ENCODE data around the gene UBE2D1.
A peak's percentile ranks its signal among the peaks of the same experiment; 100 is the strongest.

Gene UBE2D1

DNA sequence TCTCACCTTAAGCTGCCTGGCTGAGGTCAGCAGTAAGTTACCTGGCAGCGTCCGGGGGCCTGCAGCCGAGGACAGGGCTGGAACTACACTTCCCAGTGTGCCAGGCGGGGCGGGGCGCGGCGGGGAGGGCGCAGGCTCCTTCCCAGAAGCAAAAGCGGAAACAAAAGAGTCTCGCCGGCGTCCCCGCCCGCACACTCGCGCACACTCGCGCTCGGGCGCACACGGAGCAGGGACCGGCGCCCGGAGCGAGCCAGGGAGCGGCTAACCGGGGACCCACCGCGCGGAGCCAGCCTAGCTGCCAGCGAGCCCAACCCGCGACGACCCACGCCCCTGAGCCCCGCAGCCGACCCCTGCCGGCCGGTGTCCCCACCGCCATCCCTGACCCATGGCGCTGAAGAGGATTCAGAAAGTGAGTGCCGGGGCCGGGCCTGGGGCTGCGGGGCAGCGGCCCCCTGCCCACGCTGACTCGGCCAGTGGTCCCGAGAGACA is at the start of gene UBE2D1:
Gene UBE2D1 (plus strand): TSS at position 190 of the 489 bp plus-strand sequence. CDS start 196 bp downstream, at position 386.
- Histone ChIP-seq H4K20me1 (peaks cover 43% of the 10 kb centered on the region), H3K9ac (peak within 1 kb of the TSS; percentile 92), H3K27me3 (no peaks in the 10 kb centered on the region), H3K36me3 (0 out of 2 replicates have a peak, but pooled peaks cover 3% of the 10 kb centered on the region), H3K4me3 (peak within 1 kb of the TSS; percentile 95), H3K27ac (peak within 1 kb of the TSS; percentile 80), H3K4me2 (peak within 1 kb of the TSS; percentile 89), H3K4me1 (peaks cover 23% of the 10 kb centered on the region), H3K9me3 (no peaks in the 10 kb centered on the region)
- no peak for TF ChIP-seq Cebpa-rat (IDR thresholded peaks at IDR 0.05)

DNA sequence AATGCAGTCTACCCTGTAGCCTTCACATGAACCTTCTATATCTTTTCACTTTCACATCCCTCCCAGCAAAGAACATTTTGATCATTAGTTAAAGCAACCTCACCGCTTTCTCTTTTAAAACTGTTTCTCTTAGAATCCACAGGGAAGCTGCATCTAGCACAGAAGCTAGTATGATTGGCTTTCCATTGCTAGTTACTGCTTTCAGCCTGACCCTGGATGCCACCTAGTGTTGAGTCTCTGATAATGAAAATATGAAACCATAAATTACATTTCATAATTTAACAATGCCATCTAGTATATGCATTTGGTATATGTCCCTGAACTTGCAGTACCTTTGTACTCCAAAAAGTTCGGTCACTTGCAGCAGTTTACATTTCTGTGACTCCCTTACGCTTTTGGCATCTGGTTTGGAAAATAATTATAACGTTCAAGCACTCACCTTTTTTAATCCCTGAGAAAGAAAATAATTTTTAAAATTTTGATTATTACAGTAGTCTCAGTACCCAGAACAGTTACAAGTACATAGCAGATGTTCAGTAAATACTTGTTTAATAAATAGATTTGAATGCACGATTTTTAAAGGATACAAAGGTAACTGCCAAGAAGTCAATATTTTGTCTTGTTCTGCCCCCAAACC is 43.1 kb upstream of the UBE2D1 start:
- Histone ChIP-seq H4K20me1 (no peaks in the 10 kb centered on the region), H3K36me3 (no peaks in the 10 kb centered on the region), H3K27ac (no peak overlapping the region), H3K9ac (no peak overlapping the region), H3K27me3 (no peaks in the 10 kb centered on the region), H3K9me3 (no peaks in the 10 kb centered on the region), H3K4me1 (peaks cover 17% of the 10 kb centered on the region), H3K4me3 (no peak overlapping the region), H3K4me2 (no peak overlapping the region)
- no peak for TF ChIP-seq Cebpa-rat (IDR thresholded peaks at IDR 0.05)

DNA sequence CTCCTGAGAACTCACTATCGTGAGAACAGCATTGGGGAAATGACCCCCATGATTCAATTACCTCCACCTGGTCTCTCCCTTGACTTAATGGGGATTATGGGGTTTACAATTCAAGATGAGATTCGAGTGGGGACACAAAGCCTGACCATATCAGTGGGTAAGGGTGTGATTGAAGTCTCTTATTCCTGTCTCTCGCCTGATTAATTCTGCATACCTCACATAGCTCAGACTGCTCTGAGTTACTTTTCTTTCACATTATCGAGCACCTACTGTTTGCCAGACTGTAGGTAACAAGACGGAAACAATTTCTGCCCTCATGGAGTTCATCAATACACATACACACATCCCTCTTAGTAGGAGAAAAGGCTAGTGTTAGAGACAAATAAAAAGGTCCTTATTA is 40.8 kb upstream of the UBE2D1 start:
- H3K27me3 ChIP-seq = no peaks in the 10 kb centered on the region
- H3K27ac ChIP-seq = no peak overlapping the region
- no peak for TF ChIP-seq Cebpa-rat (IDR thresholded peaks at IDR 0.05)
- no peaks in the 10 kb centered on the region for H3K9me3 ChIP-seq
- no peak overlapping the region for H3K4me3 ChIP-seq
- H3K4me1 ChIP-seq = no peaks in the 10 kb centered on the region
- no peaks in the 10 kb centered on the region for H3K36me3 ChIP-seq
- no peaks in the 10 kb centered on the region for H4K20me1 ChIP-seq
- H3K9ac ChIP-seq = no peak overlapping the region
- no peak overlapping the region for H3K4me2 ChIP-seq

DNA sequence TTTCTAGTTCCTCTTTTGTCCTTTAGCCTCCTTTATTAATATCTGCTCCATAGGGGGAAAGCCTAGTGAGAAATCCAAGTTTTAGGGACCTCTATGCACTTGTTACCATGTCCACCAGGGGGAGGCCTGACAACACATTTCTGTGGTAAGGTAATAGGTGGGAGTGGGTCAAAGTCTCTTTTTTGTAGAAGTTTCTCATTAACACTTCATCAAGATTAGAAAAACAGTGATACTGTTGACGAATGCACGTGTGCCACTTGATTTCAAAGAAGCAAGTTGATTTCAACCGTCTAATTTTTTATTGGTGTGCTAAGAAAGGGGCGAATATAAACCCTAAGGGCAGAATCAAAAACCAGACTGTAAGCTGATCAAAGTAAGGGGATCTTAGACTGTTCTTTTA is 35.2 kb upstream of the UBE2D1 start:
- no peaks in the 10 kb centered on the region for H4K20me1 ChIP-seq
- no peaks in the 10 kb centered on the region for H3K36me3 ChIP-seq
- no peak overlapping the region for H3K4me2 ChIP-seq
- H3K27me3 ChIP-seq = no peaks in the 10 kb centered on the region
- H3K9ac ChIP-seq = no peak overlapping the region
- no peak overlapping the region for H3K27ac ChIP-seq
- H3K9me3 ChIP-seq = no peaks in the 10 kb centered on the region
- H3K4me3 ChIP-seq = no peak overlapping the region
- no peak for TF ChIP-seq Cebpa-rat (IDR thresholded peaks at IDR 0.05)
- H3K4me1 ChIP-seq = no peaks in the 10 kb centered on the region

DNA sequence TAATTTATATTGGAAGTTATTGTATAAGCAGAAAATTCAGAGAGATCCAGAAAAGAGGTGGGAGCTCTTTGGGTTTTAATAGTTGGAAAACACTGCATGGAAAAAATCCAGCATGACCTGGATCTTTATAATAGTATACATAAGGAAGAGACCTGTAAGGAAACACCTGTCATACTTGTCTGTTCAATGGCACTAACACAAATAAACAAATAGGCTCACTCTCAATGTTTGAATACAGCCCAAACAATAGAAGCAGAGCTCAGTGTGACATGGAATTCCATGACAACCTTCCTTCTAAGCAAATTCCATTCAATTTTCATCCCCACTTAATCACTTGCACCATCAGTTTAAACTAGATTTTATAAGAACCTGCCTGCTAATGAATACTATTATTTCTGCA is 34.1 kb upstream of the UBE2D1 start:
- H3K9me3 ChIP-seq = no peaks in the 10 kb centered on the region
- H3K36me3 ChIP-seq = no peaks in the 10 kb centered on the region
- TF ChIP-seq Cebpa-rat (IDR thresholded peaks at IDR 0.05) = no peak
- no peak overlapping the region for H3K27ac ChIP-seq
- H3K9ac ChIP-seq = no peak overlapping the region
- no peaks in the 10 kb centered on the region for H3K27me3 ChIP-seq
- no peak overlapping the region for H3K4me3 ChIP-seq
- H4K20me1 ChIP-seq = no peaks in the 10 kb centered on the region
- H3K4me2 ChIP-seq = no peak overlapping the region
- H3K4me1 ChIP-seq = no peaks in the 10 kb centered on the region

DNA sequence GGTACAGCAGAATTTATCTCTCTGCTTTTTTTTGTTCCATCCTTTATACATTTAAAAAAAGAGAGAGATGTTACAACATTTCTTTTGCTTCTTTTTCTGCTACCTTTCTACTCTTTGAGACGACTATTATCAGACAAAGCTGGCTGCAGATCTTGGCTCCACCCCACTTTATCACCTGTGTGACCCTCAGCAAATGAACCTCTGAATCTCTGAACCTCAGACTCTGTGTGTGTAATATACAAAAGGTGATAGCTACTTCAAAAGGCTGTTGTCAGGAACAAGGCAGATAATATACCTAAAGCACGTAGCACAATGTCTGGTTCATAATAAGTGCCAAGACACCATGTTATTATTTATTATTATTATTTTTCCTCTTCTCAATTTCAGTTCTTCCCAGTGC is 32.6 kb upstream of the UBE2D1 start:
- Histone ChIP-seq H3K4me3 (no peak overlapping the region), H3K36me3 (no peaks in the 10 kb centered on the region), H3K9ac (no peak overlapping the region), H3K4me2 (no peak overlapping the region), H3K27me3 (no peaks in the 10 kb centered on the region), H3K27ac (no peak overlapping the region), H3K4me1 (no peaks in the 10 kb centered on the region), H3K9me3 (no peaks in the 10 kb centered on the region), H4K20me1 (no peaks in the 10 kb centered on the region)
- no peak for TF ChIP-seq Cebpa-rat (IDR thresholded peaks at IDR 0.05)

DNA sequence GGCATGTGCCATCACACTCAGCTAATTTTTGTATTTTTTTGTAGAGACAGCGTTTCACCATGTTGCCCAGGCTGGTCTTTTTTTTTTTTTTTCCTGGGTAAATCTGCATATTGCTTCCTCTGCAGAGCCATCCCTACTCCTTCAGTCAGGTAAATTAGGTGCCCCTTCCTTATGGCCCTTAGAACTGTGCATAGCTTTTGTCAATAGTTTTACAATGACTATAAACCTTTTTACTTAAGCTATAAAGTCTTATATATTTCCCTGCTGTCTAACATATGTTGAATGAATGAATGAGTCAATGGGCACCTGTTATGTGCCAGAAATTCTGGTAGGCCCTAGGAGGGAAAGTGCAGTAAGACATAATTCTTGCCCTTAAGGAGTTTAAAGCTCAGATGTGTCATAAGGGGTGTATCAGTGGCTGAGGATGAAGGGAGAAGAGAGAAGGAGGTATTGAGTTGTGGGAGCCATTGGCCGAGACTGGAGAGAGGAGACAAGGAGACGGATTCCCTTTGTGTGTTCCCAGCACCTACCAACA is 30.6 kb upstream of the UBE2D1 start:
- no peaks in the 10 kb centered on the region for H3K36me3 ChIP-seq
- no peaks in the 10 kb centered on the region for H3K27me3 ChIP-seq
- H4K20me1 ChIP-seq = no peaks in the 10 kb centered on the region
- no peak for TF ChIP-seq Cebpa-rat (IDR thresholded peaks at IDR 0.05)
- no peak overlapping the region for H3K4me2 ChIP-seq
- no peak overlapping the region for H3K4me3 ChIP-seq
- H3K27ac ChIP-seq = no peak overlapping the region
- H3K9me3 ChIP-seq = no peaks in the 10 kb centered on the region
- H3K4me1 ChIP-seq = no peaks in the 10 kb centered on the region
- no peak overlapping the region for H3K9ac ChIP-seq

DNA sequence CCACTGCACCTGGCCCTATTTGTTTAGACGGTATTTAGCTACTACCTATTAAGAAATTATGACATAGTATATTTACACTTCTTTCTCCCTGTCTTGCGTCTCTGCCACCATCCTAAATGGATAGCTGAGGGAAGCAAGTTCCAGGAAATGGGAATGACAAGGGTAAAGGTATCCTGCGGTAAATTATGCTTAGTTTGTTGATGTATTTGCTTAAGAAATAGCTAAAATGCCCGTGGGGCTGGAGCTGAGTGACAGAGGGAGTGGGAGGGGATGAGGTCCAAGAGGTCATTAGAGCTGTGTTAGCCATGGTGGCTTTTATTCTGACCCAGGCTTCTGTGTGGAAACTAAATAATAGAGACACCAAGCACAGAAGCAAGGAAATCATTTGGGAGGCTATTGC is 29.0 kb upstream of the UBE2D1 start:
- H3K36me3 ChIP-seq = no peaks in the 10 kb centered on the region
- H3K4me1 ChIP-seq = no peaks in the 10 kb centered on the region
- no peak overlapping the region for H3K4me3 ChIP-seq
- H3K27me3 ChIP-seq = no peaks in the 10 kb centered on the region
- no peaks in the 10 kb centered on the region for H4K20me1 ChIP-seq
- no peak overlapping the region for H3K9ac ChIP-seq
- no peak for TF ChIP-seq Cebpa-rat (IDR thresholded peaks at IDR 0.05)
- no peak overlapping the region for H3K27ac ChIP-seq
- H3K9me3 ChIP-seq = no peaks in the 10 kb centered on the region
- no peak overlapping the region for H3K4me2 ChIP-seq

DNA sequence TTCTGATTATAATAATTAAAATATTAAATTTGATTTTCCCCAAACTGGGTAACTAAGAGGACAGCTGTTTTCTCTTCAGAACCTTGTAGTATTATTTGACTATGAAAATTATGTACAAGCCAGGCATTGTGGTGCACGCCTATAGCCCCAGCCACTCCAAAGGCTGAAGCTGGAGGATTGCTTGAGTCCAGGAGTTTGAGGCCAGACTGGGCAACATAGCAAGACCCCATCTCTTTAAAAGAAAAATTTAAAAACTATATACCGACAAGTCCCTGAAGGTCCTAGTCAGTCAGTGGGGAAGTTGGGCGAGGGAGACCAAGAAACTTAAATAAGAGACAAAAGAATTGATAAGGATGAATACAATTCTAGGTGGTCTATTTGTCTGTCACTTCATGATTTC is 27.1 kb upstream of the UBE2D1 start:
- H3K4me1 ChIP-seq = no peaks in the 10 kb centered on the region
- no peaks in the 10 kb centered on the region for H3K27me3 ChIP-seq
- no peak overlapping the region for H3K27ac ChIP-seq
- no peaks in the 10 kb centered on the region for H3K36me3 ChIP-seq
- H3K9me3 ChIP-seq = no peaks in the 10 kb centered on the region
- TF ChIP-seq Cebpa-rat (IDR thresholded peaks at IDR 0.05) = no peak
- no peak overlapping the region for H3K4me2 ChIP-seq
- H3K9ac ChIP-seq = no peak overlapping the region
- H3K4me3 ChIP-seq = no peak overlapping the region
- H4K20me1 ChIP-seq = no peaks in the 10 kb centered on the region

DNA sequence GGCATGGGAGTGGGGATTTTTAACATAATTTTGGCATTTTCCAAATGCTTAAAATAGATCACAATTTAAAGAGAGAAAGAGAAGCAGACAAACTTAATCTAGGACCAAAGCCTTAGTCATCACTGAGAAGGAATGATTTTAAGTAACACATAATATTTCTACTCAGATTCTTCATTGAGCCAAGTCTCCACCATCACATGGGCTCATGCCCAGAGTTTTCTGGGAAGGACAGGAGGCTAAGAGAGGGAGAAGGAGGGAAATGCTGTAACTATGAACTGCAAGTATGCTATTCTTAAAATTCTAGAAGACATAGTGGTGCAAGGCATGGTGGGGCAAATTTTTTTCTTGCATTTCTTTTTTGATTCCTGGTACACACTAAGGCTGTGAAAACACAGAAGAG is 23.8 kb upstream of the UBE2D1 start:
- H3K27ac ChIP-seq = no peak overlapping the region
- H3K4me1 ChIP-seq = no peaks in the 10 kb centered on the region
- H3K9me3 ChIP-seq = no peaks in the 10 kb centered on the region
- no peaks in the 10 kb centered on the region for H4K20me1 ChIP-seq
- no peaks in the 10 kb centered on the region for H3K27me3 ChIP-seq
- H3K4me3 ChIP-seq = no peak overlapping the region
- no peaks in the 10 kb centered on the region for H3K36me3 ChIP-seq
- no peak overlapping the region for H3K4me2 ChIP-seq
- no peak overlapping the region for H3K9ac ChIP-seq
- TF ChIP-seq Cebpa-rat (IDR thresholded peaks at IDR 0.05) = no peak

Measured in BLaER1 (cell line).